HG02798 (cell line): ENCODE data around the gene GFM2.
"Not testable (repeated sequence)": the region's sequence is repeated elsewhere in the genome, so short reads cannot be mapped to it uniquely, and the experiment has no call there.

Experiments used
- ATAC-seq: cut with Tn5 transposase; IDR thresholded peaks from one replicate; pipeline ENCODE4 v1.9.1; 2021; ENCODE audit warnings: mild to moderate bottlenecking; ENCODE audit not compliant: unreplicated experiment, poor library complexity

Gene GFM2, protein sequence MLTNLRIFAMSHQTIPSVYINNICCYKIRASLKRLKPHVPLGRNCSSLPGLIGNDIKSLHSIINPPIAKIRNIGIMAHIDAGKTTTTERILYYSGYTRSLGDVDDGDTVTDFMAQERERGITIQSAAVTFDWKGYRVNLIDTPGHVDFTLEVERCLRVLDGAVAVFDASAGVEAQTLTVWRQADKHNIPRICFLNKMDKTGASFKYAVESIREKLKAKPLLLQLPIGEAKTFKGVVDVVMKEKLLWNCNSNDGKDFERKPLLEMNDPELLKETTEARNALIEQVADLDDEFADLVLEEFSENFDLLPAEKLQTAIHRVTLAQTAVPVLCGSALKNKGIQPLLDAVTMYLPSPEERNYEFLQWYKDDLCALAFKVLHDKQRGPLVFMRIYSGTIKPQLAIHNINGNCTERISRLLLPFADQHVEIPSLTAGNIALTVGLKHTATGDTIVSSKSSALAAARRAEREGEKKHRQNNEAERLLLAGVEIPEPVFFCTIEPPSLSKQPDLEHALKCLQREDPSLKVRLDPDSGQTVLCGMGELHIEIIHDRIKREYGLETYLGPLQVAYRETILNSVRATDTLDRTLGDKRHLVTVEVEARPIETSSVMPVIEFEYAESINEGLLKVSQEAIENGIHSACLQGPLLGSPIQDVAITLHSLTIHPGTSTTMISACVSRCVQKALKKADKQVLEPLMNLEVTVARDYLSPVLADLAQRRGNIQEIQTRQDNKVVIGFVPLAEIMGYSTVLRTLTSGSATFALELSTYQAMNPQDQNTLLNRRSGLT

DNA sequence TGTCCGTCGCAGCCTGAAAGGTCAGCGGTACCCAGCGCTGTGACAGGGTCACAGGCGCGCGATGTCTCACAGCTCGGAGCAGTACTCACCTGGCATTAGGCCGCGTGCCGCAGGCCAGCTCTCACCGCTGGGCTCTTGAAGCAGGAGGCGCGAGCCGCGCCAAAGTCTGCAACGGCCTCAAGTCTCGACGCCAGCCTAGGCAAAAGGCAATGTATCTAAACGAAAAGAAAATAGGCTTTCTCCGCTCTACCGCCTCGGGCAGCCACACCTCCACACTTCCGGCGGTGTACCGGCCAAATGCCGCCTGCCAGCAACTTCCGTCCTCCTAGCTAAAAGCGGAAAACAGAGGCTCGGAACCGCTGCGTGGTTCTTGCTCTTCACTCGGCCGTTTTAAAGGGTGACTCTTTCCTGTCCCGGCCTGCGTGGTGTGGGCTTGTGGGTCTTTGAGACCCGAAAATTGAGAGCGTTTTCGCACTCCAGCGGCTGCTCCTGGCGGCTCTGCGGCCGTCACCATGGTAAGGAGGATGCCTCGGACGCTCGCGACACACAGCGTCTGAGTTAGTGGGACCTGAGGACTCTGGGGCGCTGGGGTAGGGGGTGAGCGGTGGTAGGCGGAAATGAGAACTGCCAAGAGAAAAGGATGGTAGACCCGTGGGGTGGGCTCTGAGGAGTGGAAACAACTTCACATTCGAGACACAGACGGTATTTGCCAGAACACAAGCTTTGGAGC, at the start of gene GFM2, which contains the start of gene NSA2:
Gene GFM2, minus strand, starts transcription at position 269 of the 730 bp plus-strand sequence. CDS start 3,375 bp downstream, outside the sequence.
Gene NSA2, plus strand, starts transcription at position 401 of the 730 bp plus-strand sequence. Its CDS starts 112 bp downstream, at position 513.
- peak; percentile 92 for ATAC-seq

DNA sequence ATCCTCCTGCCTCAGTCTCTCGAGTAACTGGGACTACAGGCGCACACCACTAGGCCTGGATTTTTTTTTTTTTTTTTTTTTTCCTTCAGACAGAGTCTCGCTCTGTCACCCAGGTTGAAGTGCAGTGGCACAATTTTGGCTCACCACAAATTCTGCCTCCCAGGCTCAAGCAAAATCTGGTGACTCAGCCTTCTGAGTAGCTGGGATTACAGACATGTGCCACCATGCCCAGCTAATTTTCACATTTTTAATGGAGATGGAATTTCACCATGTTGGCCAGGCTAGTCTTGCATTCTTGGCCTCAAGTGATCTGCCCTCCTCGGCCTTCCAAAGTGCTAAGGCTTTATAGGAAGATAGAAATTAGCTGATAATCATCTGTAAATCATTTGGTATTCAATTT, 44.0 kb upstream of the GFM2 start:
- no peak for ATAC-seq

DNA sequence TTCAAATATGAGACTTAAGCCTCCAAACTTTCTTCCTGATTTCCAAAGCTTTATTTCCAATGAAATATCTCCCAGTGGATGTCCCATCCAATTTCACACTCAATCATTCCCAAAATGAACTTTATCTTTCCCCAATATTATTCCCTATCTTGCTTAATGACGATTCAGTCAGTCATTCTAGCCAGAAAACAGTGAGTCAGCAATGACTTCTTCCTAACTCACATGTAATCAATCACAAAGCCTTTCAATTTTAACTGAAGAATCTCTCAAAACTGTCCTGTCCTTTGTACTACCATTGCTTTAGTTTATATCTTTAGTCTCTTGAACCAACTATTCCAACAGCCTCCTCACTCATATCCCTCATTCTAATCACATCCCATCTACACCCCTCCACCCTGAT, 35.0 kb upstream of the GFM2 start:
- ATAC-seq: no peak

DNA sequence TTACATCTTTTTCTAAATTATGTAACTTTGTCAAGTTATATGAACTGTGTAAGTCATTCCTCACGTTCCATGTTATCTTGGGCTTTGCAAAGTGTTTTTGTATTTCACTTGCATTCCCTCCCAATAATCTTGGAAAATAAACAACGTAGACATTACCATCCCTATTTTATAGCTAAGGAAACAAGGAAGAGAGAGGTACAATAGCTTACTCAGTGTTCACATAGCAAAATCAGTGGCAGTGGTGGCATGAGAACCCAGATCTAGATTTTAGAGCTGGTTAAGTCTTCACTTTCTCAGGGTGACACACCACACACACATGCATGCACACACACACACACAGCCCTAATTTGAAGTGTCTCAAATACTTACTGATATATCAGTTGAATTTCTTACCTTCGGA, 34.3 kb upstream of the GFM2 start:
- ATAC-seq: no peak

DNA sequence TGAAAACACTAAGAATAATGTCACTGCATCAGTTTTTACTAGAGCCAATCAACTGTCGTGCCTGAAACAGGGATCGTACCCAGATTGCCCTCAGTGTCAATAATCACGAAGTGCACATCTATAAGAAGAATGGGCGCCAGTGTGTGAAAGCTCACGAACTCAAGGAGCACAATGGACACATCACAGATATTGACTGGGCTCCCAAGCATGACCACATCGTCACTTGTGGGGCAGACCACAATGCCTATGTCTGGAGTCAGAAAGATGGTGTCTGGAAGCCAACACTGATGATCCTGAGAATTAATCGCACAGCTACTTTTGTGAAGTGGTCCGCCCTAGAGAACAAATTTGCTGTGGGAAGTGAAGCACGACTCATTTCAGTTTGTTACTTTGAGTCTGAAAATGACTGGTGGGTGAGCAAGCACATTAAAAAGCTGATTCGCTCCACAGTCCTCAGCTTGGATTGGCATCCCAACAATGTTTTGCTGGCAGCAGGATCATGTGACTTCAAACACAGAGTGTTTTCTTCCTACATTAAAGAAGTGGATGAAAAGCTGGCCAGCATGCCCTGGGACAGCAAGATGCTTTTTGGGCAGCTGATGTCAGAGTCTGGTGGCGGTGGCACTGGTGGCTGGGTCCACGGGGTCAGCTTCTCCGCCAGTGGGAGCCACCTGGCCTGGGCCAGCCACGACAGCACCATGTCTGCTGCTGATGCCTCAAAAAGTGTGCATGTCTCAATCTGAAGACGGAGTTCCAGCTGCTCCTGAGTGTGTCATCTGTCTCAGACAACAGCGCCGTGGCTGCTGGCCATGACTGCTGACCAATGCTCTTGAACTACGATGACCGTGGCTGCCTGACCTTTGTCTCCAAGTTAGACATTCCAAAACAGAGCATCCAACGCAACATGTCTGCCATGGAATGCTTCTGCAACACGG, 32.3 kb upstream of the GFM2 start:
- no peak for ATAC-seq

DNA sequence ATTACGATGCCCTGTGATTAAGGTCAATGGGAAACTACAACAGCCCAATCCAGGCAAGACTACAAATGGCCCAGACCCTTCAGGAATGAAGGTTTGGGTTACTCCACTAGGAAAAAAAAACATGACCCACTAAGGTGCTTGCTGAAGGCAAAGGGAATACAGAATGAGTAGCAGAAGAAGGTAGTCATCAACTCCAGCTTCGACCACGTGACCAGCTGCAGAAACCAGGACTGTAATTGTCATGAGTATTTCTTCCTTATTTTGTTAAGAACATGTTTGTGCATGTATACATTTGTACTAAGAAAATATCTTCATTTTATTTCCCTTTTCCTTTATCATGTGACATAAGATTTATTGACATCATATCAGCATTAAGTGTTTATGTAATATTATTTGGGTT, 24.8 kb upstream of the GFM2 start:
- not testable (repeated sequence) for ATAC-seq

DNA sequence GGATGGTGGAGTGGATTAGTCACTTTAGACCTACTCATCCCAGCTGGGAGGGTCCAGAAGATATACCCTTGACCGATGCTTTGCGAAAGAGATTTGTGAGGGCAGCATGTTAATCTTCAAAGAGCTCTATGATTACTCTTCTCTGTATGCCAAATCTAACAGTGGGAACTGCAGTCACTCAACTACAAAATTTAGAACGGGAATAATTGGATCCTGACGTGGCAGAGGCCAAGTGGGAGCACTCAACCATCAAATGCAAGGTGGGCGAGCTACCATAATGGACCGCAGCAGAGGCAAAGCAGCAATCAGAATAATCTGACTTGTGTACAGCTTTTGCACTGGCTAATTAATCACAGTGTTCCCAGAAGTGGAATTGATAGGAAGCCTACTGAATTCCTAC, 20.5 kb upstream of the GFM2 start:
- no peak for ATAC-seq

DNA sequence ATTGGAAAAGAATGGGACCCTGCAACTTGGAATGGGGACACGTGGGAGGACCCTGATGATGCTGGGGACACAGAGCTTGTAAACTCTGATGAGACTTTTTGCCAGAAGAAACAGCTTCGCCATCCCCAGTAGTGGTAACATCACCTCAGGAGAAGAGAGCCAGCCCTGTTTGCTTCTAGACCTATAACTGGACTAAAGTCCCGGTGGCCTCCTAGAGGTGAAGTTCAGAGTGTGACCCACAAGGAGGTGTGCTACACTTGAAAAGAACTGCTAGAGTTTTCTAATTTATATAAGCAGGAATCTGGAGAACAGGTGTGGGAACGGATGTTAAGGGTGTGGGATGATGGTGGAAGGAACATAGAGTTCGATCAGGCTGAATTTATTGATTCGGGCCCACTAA, 19.9 kb upstream of the GFM2 start:
- no peak for ATAC-seq

DNA sequence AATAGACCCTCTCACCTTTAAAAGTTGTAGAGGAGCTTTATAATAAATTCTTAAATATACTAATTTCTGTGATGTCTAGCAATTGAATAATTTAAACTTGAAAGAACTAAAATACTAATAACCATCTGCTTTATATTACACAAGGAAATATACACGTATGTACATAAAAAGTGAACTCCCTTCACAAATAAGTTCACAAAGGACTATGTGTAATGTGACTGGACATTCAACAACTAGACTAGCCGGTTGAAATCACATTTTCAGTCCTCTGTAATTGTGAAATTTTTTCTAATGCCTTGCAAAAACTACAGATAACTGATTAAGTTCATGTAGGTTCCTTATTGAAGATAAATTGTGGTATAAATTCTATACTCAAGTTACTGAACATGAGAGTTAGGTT, 11.7 kb upstream of the GFM2 start:
- no peak for ATAC-seq

DNA sequence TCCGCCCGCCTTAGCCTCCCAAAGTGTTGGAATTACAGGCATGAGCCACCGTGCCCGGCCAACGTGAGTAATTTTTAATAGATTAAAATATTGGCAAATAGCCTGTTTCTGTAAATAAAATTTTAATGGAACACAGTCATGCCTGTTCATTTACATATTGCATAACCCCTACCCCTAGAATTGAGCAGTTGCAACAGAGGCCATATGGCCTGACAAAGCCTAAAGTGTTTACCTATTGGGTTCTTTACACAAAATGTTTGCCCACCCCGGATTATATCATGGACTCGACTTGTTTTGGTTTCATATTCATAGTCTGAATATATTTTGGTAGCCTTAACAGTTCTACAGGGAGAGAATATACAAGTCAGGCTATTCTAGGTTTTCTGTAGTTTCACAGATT, 5.4 kb upstream of the GFM2 start:
- no peak for ATAC-seq

DNA sequence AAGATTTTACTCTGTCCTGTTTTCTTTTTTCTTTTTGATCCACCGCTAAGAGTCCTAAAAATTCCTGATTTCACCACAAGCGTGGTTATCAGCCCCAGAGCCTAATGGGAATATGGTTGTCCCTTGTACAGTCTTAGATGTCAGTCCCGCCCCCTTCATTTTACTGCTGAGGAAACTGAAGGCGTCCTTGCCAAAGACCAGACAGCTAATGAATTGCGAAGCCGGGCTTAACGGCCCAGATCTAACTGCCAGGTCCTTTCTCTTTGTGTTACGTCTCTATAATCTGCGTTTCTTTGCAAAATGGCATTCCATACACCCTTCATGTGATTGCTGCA, 629 bp upstream of the GFM2 start:
- peak; percentile 14 for ATAC-seq

DNA sequence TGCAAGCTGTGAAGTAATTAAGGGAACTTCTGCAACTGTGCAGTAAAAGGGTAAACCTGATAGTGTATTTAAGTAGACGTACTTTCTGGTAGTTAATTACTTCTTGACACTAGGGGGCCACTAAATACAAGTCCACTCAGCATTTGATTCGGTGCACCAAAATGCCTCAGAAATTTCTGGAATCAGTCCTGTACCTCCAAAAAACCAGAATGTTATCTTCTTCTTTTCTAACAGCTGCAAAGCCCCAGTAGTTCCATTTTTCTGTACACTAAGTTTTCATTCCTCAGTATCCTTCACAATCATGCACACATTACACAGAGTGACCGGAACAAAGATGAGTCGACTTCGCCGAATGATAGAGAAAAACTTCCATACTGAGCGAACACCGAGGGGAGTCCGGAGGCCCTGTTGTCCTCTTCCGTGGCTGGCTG, 484 bp downstream of the GFM2 start:
- ATAC-seq: peak; percentile 29

DNA sequence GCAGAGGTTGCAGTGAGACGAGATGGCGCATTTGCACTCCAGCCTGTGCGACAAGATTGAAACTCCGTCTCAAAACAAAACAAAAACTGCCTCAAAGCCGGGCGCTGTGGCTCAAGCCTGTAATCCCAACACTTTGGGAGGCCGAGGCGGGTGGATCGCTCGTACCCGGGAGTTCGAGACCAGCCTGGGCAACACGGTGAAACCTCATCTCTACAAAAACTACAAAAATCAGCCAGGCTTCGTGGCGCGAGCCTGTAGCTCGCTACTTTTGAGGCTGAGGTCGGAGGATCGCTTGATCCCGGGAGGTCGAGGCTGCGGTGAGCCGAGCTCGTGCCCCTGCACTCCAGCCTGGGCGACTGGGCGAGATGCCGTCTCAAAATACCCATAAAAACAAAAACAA, 988 bp downstream of the GFM2 start:
- ATAC-seq: no peak

DNA sequence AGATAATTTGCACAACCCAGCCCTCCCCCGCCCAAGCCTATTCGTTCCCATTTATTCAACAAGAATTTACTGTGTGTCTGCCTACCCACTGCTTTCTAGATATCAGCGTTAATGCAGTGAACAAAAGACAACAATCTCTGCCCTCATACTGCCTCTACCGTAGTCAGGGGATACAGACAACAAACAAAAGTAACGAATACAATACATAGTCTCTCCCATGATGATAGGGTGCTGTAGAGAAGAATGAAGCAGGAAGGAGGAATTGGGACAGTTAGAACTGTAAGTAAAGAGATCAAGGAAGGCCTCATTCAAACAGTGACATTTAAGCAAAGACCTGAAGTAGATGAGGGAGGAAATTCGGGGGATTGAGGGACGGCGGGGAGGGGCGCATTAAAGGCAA, 1.7 kb downstream of the GFM2 start:
- ATAC-seq: no peak

DNA sequence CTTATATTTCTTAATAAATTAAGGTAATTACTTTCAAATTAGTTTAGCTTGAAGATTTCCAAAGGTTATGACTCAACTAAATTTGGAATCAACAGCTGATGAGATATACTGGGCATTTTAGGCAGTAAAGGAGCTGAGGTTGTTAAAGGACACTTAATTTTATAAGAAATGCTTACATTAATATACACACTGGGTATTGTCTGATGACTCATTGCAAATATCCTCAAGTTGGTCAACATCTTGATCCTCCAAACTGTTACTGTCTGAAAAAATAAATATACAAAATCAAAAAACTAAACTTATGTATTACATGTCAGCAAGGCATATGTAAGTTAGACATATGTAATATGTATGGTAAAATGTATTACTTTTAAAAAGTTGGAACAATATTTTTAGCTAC, 3.4 kb downstream of the GFM2 start:
- no peak for ATAC-seq

DNA sequence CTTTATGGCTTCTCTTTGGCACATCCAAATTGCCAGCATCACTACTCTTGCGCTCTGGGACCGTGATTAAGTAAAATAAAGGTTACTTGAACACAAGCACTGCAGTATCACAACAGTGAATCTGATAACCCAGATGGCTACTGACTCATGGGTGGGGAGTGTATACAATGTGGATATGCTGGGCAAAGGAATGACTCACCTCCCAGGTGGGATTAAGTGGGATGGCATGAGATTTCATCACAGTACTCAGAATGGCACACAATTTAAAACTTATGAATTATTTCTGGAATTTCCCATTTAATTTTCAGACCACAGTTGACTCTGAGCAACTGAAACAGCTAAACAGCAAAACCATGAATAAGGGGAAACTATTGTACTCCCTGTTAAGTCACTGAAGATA, 4.3 kb downstream of the GFM2 start:
- ATAC-seq: no peak

DNA sequence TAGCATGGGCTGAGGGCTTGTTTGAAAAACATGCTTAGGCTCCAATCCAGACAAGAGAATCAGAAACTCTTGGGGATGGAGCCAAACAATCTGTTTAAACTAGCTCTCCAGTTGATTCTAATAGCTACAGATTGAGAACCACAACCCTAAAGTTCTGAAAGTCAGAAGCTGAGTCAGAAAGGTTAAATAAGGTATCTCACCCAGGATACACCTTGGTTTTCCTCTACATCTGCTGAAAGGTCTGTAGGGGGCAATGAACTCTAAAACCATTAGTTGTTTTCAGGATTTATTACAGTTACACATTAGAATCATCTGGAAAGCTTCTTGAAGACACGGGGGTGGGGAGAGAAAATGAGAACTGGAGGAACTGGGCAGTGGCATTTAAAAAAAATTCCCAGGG, 5.7 kb downstream of the GFM2 start:
- no peak for ATAC-seq

DNA sequence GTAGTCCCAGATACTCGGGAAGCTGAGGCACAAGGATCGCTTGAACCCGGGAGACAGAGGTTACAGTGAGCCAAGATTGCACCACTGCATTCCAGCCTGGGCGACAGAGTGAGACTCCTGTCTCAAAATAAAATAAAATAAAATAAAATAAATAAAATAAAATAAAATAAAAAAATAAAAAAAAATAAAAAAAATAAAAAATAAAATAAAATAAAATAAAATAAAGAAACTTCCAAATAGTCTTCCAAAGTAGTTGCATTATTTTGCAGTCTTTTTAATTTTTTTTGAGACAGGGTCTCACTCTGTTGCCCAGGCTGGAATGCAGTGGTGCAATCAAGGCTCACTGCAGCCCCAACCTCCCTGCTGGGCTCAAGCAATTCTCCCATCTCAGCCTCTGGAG, 18.2 kb downstream of the GFM2 start:
- not testable (repeated sequence) for ATAC-seq

DNA sequence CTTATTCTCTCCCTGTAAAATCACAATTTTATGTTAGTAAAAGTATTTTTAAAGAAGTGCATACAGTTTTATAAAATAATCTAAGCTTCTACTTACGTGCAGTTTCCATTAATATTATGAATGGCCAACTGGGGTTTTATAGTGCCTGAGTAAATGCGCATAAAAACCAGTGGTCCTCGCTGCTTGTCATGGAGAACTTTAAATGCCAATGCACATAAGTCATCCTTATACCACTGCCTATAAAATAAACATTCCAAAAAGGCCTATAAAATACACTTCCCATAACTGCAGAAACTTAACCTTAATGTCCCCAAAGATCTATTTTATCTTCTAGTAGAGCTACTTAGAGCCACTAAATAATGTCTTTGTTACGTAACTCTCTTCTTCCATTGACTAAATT, 28.5 kb downstream of the GFM2 start:
- no peak for ATAC-seq

DNA sequence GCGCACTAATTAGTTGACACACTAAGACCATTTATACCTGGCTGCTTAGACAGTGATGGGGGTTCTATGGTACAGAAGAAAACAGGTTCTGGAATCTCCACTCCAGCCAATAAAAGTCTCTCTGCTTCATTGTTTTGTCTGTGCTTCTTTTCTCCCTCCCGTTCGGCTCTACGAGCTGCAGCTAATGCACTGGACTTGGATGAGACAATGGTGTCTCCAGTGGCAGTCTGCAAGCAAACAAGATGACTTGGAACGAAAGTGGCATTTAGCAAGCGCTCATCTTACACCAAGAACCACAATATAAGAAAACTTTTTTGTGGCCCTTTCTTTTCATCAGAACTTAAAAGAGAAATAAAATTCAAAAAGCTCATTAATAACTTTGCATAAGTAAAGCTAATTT, 30.2 kb downstream of the GFM2 start:
- ATAC-seq: no peak
